Prostate gland (tissue), 2 donors: ENCODE measurements around the gene PFN2. TPM values are rescaled to one million over a fixed set of nuclear protein-coding genes. Genes with fewer than 3 reads are reported as not detected.
"Not testable (repeated sequence)": the region's sequence is repeated elsewhere in the genome, so short reads cannot be mapped to it uniquely, and the experiment has no call there.

ENCODE experiments used
- DNase-seq: peaks from one replicate; pipeline ENCODE4 v3.0.0-alpha.2; 2019; ENCODE audit warnings: low spot score
- H3K27ac ChIP-seq, 2 donors: fragments of 200-600 bp; sonication (generic); 2 replicates each; pipeline ENCODE4 v1.5.1; 2017 to 2019
- H3K27me3 ChIP-seq: fragments of 200-600 bp; sonication (generic); replicated peaks from 2 replicates; pipeline ENCODE4 v1.5.1; 2019; ENCODE audit not compliant: insufficient read depth
- H3K36me3 ChIP-seq, 2 donors: fragments of 200-600 bp; sonication (generic); 1 replicate in 1 of 2; 2 replicates in 1 of 2; pipeline versions ENCODE4 v1.5.1 to v1.8.1; 2017 to 2019
- H3K4me1 ChIP-seq: fragments of 200-600 bp; sonication (generic); replicated peaks from 2 replicates; pipeline ENCODE4 v1.5.1; 2019
- H3K4me3 ChIP-seq, 2 donors: fragments of 200-600 bp; sonication (generic); 2 replicates each; pipeline ENCODE4 v1.5.1; 2017 to 2019
- H3K9me3 ChIP-seq: fragments of 200-600 bp; sonication (generic); 2 replicates; pipeline ENCODE4 v1.5.1; 2017
- CTCF ChIP-seq, 4 experiments: fragments of 200-600 bp in 2 of 4; fragments of 450-650 bp in 2 of 4; sonication (generic) in 2 of 4; IDR thresholded peaks; 1 replicate in 3 of 4; 2 replicates in 1 of 4; pipeline ENCODE4 v1.5.1; 2016 to 2019; ENCODE audit warnings: antibody characterized with exemption in 4 of 4, mild to moderate bottlenecking in 2 of 4, moderate library complexity in 2 of 4
- POLR2A ChIP-seq: fragments of 450-650 bp; IDR thresholded peaks from one replicate; pipeline ENCODE4 v1.6.1; 2016; ENCODE audit warnings: antibody characterized with exemption, mild to moderate bottlenecking
- POLR2AphosphoS5 ChIP-seq: sonication (generic); formaldehyde crosslinking; IDR thresholded peaks from one replicate; pipeline ENCODE4 v1.6.1; 2017; ENCODE audit warnings: antibody characterized with exemption
- WGBS: methylation state at CpG from one replicate; pipeline ENCODE4 v1.1.5; 2018; 5-methylcytosine and 5-hydroxymethylcytosine counted together
- intact Hi-C: fragments of 100-400 bp; cut with DNase I; formaldehyde crosslinking; loops from one replicate; pipeline ENCODE4 v1.14.2; 2022
- total RNA-seq, 2 donors: library from RNA; depleted of rRNA; stranded (reverse); fragments of >200 nt; gene quantifications; one replicate each; pipeline ENCODE4 v1.1.0, GENCODE V29; 2016

Gene PFN2
- total RNA-seq, 2 donors from 2014 or later, result 45.5 to 66.5 TPM

- no peaks in the 10 kb centered on the region for H3K4me1 ChIP-seq
- H3K27ac ChIP-seq, result no peak overlapping the region
- no peak for TF ChIP-seq CTCF (IDR thresholded peaks at IDR 0.05)
- TF ChIP-seq POLR2AphosphoS5, result no peak
- no peak for TF ChIP-seq POLR2A
- H3K36me3 ChIP-seq, result no peaks in the 10 kb centered on the region
- H3K27me3 ChIP-seq, result no peaks in the 10 kb centered on the region
- WGBS, result 99% methylated on average over 4 of the region's 4 CpGs
- DNase-seq, result no peak
- no peaks in the 10 kb centered on the region for H3K9me3 ChIP-seq
- no peak overlapping the region for H3K4me3 ChIP-seq
- intact Hi-C loops, result no loop called here
Observed at GRCh38 chr3:149992416-149993058, 21.8 kb upstream of the PFN2 start.

GRCh38 chr3:149990423-149990948, 19.8 kb upstream of the PFN2 start:
- no peaks in the 10 kb centered on the region for H3K4me1 ChIP-seq
- no peak for DNase-seq
- WGBS, result 79% methylated on average over 1 of the region's 1 CpG
- TF ChIP-seq POLR2A (no peak), CTCF (IDR thresholded peaks at IDR 0.05) (no peak), POLR2AphosphoS5 (no peak)
- H3K27me3 ChIP-seq, result no peaks in the 10 kb centered on the region
- H3K9me3 ChIP-seq, result no peaks in the 10 kb centered on the region
- H3K4me3 ChIP-seq, result no peak overlapping the region
- no peaks in the 10 kb centered on the region for H3K36me3 ChIP-seq
- H3K27ac ChIP-seq, result no peak overlapping the region
- intact Hi-C loops, result no loop called here

GRCh38 chr3:149989307-149989706, 18.6 kb upstream of the PFN2 start:
- no peaks in the 10 kb centered on the region for H3K27me3 ChIP-seq
- H3K9me3 ChIP-seq, result no peaks in the 10 kb centered on the region
- WGBS, result 91% methylated on average over 2 of the region's 2 CpGs
- no peaks in the 10 kb centered on the region for H3K4me1 ChIP-seq
- H3K4me3 ChIP-seq, result no peak overlapping the region
- TF ChIP-seq POLR2A, result no peak
- no peak for TF ChIP-seq POLR2AphosphoS5
- H3K36me3 ChIP-seq, result no peaks in the 10 kb centered on the region
- no peak for DNase-seq
- intact Hi-C loops, result no loop called here
- H3K27ac ChIP-seq, result no peak overlapping the region

- DNase-seq, result no peak
- Histone ChIP-seq H3K4me1 (no peaks in the 10 kb centered on the region), H3K27me3 (no peaks in the 10 kb centered on the region), H3K27ac (no peak overlapping the region), H3K9me3 (no peaks in the 10 kb centered on the region), H3K36me3 (no peaks in the 10 kb centered on the region), H3K4me3 (no peak overlapping the region)
- intact Hi-C loops, result no loop called here
- no peak for TF ChIP-seq POLR2A
- no peak for TF ChIP-seq POLR2AphosphoS5
- no peak for TF ChIP-seq CTCF (IDR thresholded peaks at IDR 0.05)
- whole genome bisulfite sequencing, result 91% methylated on average over 4 of the region's 4 CpGs
Observed at GRCh38 chr3:149983628-149984027, 12.9 kb upstream of the PFN2 start.

GRCh38 chr3:149983053-149983452, 12.4 kb upstream of the PFN2 start:
- DNase-seq, intact Hi-C loops: not testable (repeated sequence)

GRCh38 chr3:149981979-149982378, 11.3 kb upstream of the PFN2 start:
- H3K9me3 ChIP-seq, DNase-seq, H3K27me3 ChIP-seq, H3K36me3 ChIP-seq, intact Hi-C loops, H3K4me1 ChIP-seq, H3K27ac ChIP-seq, H3K4me3 ChIP-seq: not testable (repeated sequence)
- WGBS, result 80% methylated on average over 7 of the region's 10 CpGs

More at GRCh38 chr3:149983053-149983452, 12.4 kb upstream of the PFN2 start:
- H3K9me3 ChIP-seq, H3K27ac ChIP-seq, H3K27me3 ChIP-seq, H3K36me3 ChIP-seq, H3K4me3 ChIP-seq, H3K4me1 ChIP-seq: not testable (repeated sequence)
- 96% methylated on average over 31 of the region's 32 CpGs for WGBS
